Duodenal mucosa (tissue), 2 donors: Measurements from ENCODE around the gene SERINC5.
"Not testable (repeated sequence)": the region's sequence is repeated elsewhere in the genome, so short reads cannot be mapped to it uniquely, and the experiment has no call there.

Source experiments
- H3K27ac ChIP-seq: one replicate; pipeline ENCODE4 v1.7.0; 2013; ENCODE audit warnings: low read depth, low read length
- H3K27me3 ChIP-seq, 2 donors: one replicate each; pipeline ENCODE4 v1.7.0; 2013; ENCODE audit warnings: low read length in 2 of 2, control low read depth in 1 of 2; ENCODE audit not compliant: insufficient read depth in 2 of 2, control insufficient read depth in 1 of 2
- H3K36me3 ChIP-seq, 2 donors: one replicate each; pipeline ENCODE4 v1.7.0; 2013; ENCODE audit warnings: low read length in 2 of 2, control low read depth in 1 of 2; ENCODE audit not compliant: insufficient read depth in 2 of 2, control insufficient read depth in 1 of 2
- H3K4me1 ChIP-seq, 2 donors: one replicate each; pipeline ENCODE4 v1.7.0; 2013; ENCODE audit warnings: low read length in 2 of 2, control low read depth in 1 of 2; ENCODE audit not compliant: insufficient read depth in 2 of 2, control insufficient read depth in 1 of 2
- H3K4me3 ChIP-seq, 2 donors: one replicate each; pipeline ENCODE4 v1.7.0; 2013; ENCODE audit warnings: low read length in 2 of 2, low read depth in 1 of 2
- H3K9ac ChIP-seq, 2 donors: one replicate each; pipeline ENCODE4 v1.7.0; 2013; ENCODE audit warnings: low read length in 2 of 2, low read depth in 1 of 2
- H3K9me3 ChIP-seq, 2 donors: one replicate each; pipeline ENCODE4 v1.7.0; 2013; ENCODE audit warnings: low read length in 2 of 2, control low read depth in 1 of 2; ENCODE audit not compliant: control insufficient read depth in 1 of 2

The SERINC5 gene

GRCh38 chr5:80116000-80116399 is 139.8 kb downstream of the SERINC5 start:
- no peak overlapping the region for H3K27ac ChIP-seq
- no peaks in the 10 kb centered on the region for H3K27me3 ChIP-seq
- no peaks in the 10 kb centered on the region for H3K9me3 ChIP-seq
- no peak overlapping the region for H3K9ac ChIP-seq
- no peak overlapping the region for H3K4me3 ChIP-seq
- no peaks in the 10 kb centered on the region for H3K36me3 ChIP-seq
- H3K4me1 ChIP-seq = no peaks in the 10 kb centered on the region

DNA sequence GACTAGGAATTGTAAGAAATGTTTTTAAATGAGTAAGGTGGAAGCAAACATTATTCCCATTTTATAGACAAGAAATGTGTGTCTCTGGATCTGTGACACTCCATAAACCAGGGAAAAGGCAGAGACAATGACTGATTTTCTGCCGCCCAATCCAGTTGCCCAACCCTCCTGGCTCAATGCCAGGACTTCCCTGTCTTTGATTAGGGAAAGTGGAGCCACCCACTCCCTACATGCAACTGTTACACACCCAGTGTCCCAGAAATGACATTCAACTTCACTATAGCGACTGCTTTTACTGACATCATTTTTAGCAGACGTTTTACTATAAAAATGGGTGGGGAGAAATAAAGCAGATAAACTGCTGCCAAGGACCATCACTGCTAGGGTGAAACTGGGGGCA is 141.0 kb downstream of the SERINC5 start:
- no peaks in the 10 kb centered on the region for H3K36me3 ChIP-seq
- H3K27ac ChIP-seq = no peak overlapping the region
- H3K9ac ChIP-seq = no peak overlapping the region

GRCh38 chr5:80111376-80111990 is 144.4 kb downstream of the SERINC5 start:
- not testable (repeated sequence) for H3K9ac ChIP-seq, H3K4me3 ChIP-seq, H3K36me3 ChIP-seq, H3K9me3 ChIP-seq, H3K4me1 ChIP-seq, H3K27me3 ChIP-seq, H3K27ac ChIP-seq

More for the DNA sequence above, 141.0 kb downstream of the SERINC5 start:
- Histone ChIP-seq H3K4me1 (no peaks in the 10 kb centered on the region), H3K27me3 (no peaks in the 10 kb centered on the region), H3K9me3 (no peaks in the 10 kb centered on the region), H3K4me3 (no peak overlapping the region)

- H3K36me3 ChIP-seq = no peaks in the 10 kb centered on the region
- no peaks in the 10 kb centered on the region for H3K4me1 ChIP-seq
- H3K4me3 ChIP-seq = no peak overlapping the region
- no peaks in the 10 kb centered on the region for H3K27me3 ChIP-seq
- no peaks in the 10 kb centered on the region for H3K9me3 ChIP-seq
- no peak overlapping the region for H3K9ac ChIP-seq
- no peak overlapping the region for H3K27ac ChIP-seq
Measured at GRCh38 chr5:80109646-80110478, 146.0 kb downstream of the SERINC5 start.

DNA sequence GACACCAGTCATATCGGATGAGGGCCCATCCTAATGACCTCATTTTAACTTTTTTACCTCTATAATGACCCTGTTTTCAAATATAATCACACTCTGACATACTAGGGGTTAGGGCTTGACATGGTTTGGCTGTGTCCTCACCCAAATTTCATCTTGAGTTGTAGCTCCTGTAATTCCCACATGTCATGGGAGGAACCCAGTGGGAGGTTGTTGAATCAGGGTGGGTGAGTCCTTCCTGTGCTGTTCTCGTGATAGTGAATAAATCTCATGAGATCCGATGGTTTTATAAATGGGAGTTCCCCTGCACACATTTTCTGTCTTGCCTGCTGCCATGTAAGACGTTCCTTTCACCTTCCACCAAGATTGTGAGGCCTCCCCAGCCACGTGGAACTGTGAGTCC is 148.9 kb downstream of the SERINC5 start:
- H3K9ac ChIP-seq = no peak overlapping the region
- H3K4me3 ChIP-seq = no peak overlapping the region
- H3K27me3 ChIP-seq = no peaks in the 10 kb centered on the region
- no peaks in the 10 kb centered on the region for H3K36me3 ChIP-seq
- no peaks in the 10 kb centered on the region for H3K4me1 ChIP-seq
- H3K9me3 ChIP-seq = no peaks in the 10 kb centered on the region
- no peak overlapping the region for H3K27ac ChIP-seq

DNA sequence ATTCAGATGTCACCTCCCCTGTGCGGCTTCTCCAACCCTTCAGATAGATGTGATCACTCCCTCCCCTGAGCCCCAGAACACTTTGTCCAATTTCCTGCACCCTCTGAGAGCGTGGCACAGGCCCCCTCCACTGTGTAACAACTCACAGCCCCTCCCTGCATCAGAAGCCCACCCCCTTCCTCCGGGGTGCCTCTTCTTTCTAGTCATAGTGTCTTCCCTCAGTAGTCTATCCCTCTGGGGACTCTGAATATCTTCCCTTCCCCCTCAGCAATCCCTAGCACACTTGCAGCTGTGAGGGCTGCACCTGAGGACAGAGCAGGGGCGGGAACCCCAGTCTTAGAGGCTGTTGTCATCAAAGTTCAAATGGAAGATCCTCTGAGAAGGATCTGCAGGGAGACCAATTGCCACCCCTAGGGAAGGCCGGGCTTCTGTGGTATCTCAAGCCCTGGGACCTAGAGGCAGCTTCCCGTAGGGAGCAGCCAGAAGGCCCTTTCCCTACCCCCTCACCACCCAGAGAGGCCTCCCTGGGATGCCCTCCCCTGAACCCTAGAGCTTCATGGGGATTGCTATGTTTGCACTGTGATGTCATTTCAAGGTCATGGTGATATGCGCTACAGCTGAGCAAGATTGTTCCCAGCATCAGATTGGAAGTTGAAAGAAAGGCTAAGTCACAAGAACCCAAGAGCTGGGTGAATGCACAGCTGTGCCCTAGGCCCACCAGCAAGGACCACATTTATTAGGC is 150.0 kb downstream of the SERINC5 start:
- Histone ChIP-seq H3K9me3 (no peaks in the 10 kb centered on the region), H3K27ac (no peak overlapping the region), H3K27me3 (no peaks in the 10 kb centered on the region), H3K4me1 (no peaks in the 10 kb centered on the region), H3K4me3 (no peak overlapping the region), H3K9ac (no peak overlapping the region), H3K36me3 (no peaks in the 10 kb centered on the region)

DNA sequence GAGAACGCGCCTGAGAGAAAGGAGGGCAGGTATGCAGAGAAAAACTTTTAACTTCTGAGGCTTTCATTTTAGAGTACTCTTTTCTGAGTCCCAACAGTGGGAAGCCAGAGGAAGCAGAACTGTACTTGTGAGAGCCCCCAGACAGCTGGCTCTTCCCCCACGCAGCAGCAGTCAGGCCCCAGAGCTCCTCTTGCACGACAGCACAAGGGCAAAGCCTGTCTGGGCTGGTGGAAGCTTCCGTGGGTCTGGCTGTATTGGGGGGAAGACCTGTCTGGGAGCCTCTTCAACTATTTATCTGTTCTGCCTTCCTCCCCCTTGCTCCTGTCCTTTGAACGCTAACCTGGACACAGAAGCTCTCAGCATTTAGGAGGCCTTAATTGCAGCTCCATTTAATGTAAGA is 152.5 kb downstream of the SERINC5 start:
- no peaks in the 10 kb centered on the region for H3K27me3 ChIP-seq
- no peaks in the 10 kb centered on the region for H3K9me3 ChIP-seq
- no peak overlapping the region for H3K4me3 ChIP-seq
- H3K27ac ChIP-seq = no peak overlapping the region
- no peaks in the 10 kb centered on the region for H3K4me1 ChIP-seq
- H3K9ac ChIP-seq = no peak overlapping the region
- no peaks in the 10 kb centered on the region for H3K36me3 ChIP-seq

GRCh38 chr5:80101993-80102392 is 153.9 kb downstream of the SERINC5 start:
- no peak overlapping the region for H3K9ac ChIP-seq
- no peaks in the 10 kb centered on the region for H3K36me3 ChIP-seq
- H3K9me3 ChIP-seq = no peaks in the 10 kb centered on the region
- H3K4me3 ChIP-seq = no peak overlapping the region
- no peaks in the 10 kb centered on the region for H3K4me1 ChIP-seq
- H3K27me3 ChIP-seq = no peaks in the 10 kb centered on the region
- H3K27ac ChIP-seq = no peak overlapping the region

DNA sequence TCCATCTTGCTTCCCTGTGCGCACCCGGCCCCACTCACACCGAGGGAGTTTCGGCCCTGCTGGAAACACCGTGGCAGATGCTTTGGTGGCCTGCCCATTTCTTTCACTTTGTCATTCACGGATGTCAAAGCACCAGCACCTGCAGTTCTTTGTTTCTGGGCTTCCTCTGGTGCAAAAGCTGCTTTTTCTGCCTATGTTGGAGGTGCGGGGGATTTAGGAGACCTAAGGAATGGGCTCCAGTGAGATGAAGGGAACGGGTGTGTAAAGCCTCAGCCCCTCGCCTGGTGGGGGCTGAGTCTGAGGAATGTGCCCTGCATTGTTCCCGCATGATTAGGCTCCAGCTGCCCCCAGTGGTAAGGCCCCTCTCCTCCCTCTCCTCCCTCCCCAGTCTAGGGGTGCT is 158.4 kb downstream of the SERINC5 start:
- H3K4me3 ChIP-seq = no peak overlapping the region
- no peaks in the 10 kb centered on the region for H3K36me3 ChIP-seq
- no peak overlapping the region for H3K27ac ChIP-seq
- no peaks in the 10 kb centered on the region for H3K4me1 ChIP-seq
- H3K9ac ChIP-seq = no peak overlapping the region
- no peaks in the 10 kb centered on the region for H3K9me3 ChIP-seq
- H3K27me3 ChIP-seq = no peaks in the 10 kb centered on the region

DNA sequence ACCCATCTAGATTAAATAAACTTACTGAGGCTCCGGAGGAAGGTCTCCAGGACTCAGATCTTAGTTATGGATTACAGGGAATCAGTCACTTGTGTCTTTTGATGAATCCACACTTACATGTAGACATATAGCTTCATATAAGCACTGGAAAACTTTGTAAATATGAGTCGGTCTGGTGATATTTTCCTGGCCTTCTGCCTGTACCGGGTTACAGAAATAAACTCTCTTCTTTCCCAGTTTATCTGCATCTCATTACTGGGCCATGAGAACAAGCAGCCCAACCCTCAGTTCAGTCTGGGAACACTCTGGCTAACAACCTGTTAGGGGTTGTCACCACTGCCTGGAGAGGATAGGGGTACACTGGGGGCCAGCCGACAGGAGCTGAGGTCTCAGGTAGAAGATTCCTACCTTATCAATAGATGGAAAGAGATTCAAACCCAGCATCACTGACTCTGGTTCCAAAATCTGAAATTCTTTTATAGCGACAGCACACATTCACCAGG is 161.6 kb downstream of the SERINC5 start:
- H3K27ac ChIP-seq = no peak overlapping the region
- no peak overlapping the region for H3K9ac ChIP-seq
- H3K27me3 ChIP-seq = no peaks in the 10 kb centered on the region
- H3K9me3 ChIP-seq = no peaks in the 10 kb centered on the region
- no peak overlapping the region for H3K4me3 ChIP-seq
- no peaks in the 10 kb centered on the region for H3K36me3 ChIP-seq
- no peaks in the 10 kb centered on the region for H3K4me1 ChIP-seq
